ENCODE measurements around the gene CELF4. TPM values are rescaled to one million over a fixed set of nuclear protein-coding genes. Genes with fewer than 3 reads are reported as not detected.

The CELF4 gene
- total RNA-seq, 2 experiments from 2014 or later = not detected

GRCh38 chr18:37395631-37396030 is 170.0 kb downstream of the CELF4 start:
- peaks cover 3% of the 10 kb centered on the region for H3K4me1 Mint-ChIP-seq
- no peaks in the 10 kb centered on the region for H3K9me3 Mint-ChIP-seq
- no peaks in the 10 kb centered on the region for H3K36me3 Mint-ChIP-seq
- no peak overlapping the region for H3K4me3 Mint-ChIP-seq
- H3K27ac Mint-ChIP-seq = no peak overlapping the region
- DNase-seq = no peak
- peaks cover 29% of the 10 kb centered on the region for H3K27me3 Mint-ChIP-seq

- Mint-ChIP-seq H3K27ac (no peak overlapping the region), H3K9me3 (no peaks in the 10 kb centered on the region), H3K4me1 (peaks cover 3% of the 10 kb centered on the region), H3K36me3 (no peaks in the 10 kb centered on the region), H3K4me3 (peak overlapping the region; percentile 24), H3K27me3 (peaks cover 34% of the 10 kb centered on the region)
- no peak for DNase-seq
Measured at GRCh38 chr18:37395138-37395537, 170.5 kb downstream of the CELF4 start.

DNA sequence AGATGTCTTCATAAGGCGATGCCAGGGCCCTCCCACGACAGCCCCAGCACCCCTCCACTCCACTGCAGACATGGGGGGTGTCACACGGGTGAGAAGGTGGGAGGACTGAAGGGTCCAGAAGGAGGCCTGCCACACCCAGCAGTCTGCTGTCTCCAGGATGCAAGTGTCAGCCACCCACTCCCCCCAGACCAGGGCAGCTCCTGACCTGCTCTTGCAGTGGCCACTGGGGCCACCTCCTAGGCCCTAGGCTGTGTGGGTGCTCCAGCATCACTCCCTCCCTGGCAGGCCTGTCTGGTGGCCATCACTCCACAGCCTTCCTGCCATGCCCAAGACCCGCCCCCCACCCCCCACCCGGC is 171.0 kb downstream of the CELF4 start:
- DNase-seq = no peak
- peaks cover 34% of the 10 kb centered on the region for H3K27me3 Mint-ChIP-seq
- peaks cover 3% of the 10 kb centered on the region for H3K4me1 Mint-ChIP-seq
- no peaks in the 10 kb centered on the region for H3K9me3 Mint-ChIP-seq
- H3K27ac Mint-ChIP-seq = no peak overlapping the region
- H3K4me3 Mint-ChIP-seq = no peak overlapping the region
- H3K36me3 Mint-ChIP-seq = no peaks in the 10 kb centered on the region

DNA sequence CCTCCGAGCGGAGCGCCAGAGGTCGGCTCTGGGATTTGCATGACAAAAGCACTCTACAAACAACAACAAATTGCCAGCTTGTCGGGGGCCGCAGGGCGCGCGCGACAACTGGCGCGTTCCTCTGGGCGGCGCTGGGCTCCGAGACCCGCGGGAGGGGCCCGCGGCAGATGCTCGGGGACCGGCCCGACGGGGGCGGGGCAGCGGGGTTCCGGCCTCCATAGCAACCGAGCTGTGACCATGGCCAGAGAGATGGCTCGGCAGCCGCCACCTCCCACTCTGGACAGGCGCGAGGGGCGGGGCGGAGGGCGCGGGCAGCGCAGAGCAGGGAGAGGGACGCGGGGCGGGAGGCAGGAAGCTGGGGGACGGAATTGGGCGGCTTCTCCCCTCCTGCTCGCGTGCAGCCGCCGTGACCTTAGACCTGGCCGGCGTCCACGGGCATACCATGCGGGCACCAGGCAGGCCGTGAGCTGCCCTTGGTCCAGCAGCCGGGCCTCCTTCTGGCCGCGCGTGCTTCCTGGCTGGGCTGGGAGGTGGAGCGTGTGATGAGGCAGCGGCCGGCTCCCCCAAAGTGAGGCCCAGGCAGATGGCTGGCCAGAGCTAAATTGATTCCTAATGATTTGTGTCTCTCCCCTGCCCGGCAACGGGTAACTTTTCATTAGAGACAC is 171.5 kb downstream of the CELF4 start:
- Mint-ChIP-seq H3K27me3 (peaks cover 34% of the 10 kb centered on the region), H3K36me3 (no peaks in the 10 kb centered on the region), H3K4me1 (peaks cover 3% of the 10 kb centered on the region), H3K9me3 (no peaks in the 10 kb centered on the region), H3K4me3 (no peak overlapping the region), H3K27ac (no peak overlapping the region)
- DNase-seq = no peak

DNA sequence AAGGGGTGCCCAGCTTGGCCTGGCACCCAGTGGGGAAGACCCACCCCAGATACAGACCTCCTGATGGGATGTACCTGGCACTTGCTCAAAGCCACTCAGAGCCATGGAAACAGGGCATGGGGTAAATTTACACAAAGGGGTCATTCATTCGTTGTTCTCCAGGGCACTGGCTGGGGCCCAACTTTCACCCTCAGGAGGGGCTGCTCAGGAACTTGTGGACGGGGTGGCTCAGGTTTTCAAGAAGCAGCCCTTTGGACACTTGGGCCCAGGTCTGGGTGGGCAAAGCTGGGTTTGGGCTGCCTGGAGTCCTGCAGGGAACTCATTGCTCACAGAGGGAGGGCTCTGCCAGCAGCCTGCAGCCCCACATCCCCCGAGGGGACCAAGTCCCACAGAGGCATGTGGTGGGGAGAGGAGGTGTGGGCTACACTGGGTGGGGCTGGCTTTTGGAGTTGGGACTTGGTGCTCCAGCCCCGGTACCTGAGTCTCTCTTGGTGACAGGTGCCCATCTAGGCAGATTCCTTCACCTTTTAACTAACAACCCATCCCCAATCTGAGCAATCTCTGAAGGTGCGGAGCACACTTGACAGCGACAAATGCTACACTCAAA is 172.3 kb downstream of the CELF4 start:
- no peak for DNase-seq
- Mint-ChIP-seq H3K36me3 (no peaks in the 10 kb centered on the region), H3K9me3 (no peaks in the 10 kb centered on the region), H3K4me3 (no peak overlapping the region), H3K27me3 (peaks cover 34% of the 10 kb centered on the region), H3K27ac (no peak overlapping the region), H3K4me1 (peaks cover 3% of the 10 kb centered on the region)

- Mint-ChIP-seq H3K27ac (no peak overlapping the region), H3K27me3 (peaks cover 34% of the 10 kb centered on the region), H3K9me3 (no peaks in the 10 kb centered on the region), H3K4me3 (no peak overlapping the region), H3K36me3 (no peaks in the 10 kb centered on the region), H3K4me1 (peaks cover 3% of the 10 kb centered on the region)
- DNase-seq = no peak
Measured at GRCh38 chr18:37392648-37393047, 172.9 kb downstream of the CELF4 start.

- Mint-ChIP-seq H3K27ac (no peak overlapping the region), H3K4me1 (peaks cover 3% of the 10 kb centered on the region), H3K9me3 (no peaks in the 10 kb centered on the region), H3K36me3 (no peaks in the 10 kb centered on the region), H3K4me3 (no peak overlapping the region), H3K27me3 (peaks cover 34% of the 10 kb centered on the region)
- DNase-seq = no peak
Measured at GRCh38 chr18:37391698-37392548, 173.7 kb downstream of the CELF4 start.

DNA sequence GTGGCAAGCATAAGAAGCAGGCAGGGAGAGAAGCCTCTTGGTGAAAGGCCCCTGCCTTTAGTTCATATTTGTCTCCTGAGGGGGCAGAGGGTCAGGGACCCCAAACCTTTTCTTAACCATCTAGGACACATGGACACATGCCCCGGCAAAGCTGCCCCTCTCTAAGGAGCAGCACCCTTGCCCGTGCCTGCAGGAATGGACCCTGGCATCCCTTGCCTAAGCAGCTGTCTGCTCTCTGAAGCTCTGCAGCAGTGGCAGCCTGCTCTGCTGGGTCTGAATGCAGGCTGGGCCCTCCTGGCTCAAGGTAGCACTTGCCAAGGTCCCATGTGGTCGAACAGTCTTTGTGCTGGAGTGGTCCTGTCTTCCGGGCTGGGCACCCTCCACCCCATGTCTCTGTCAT is 174.4 kb downstream of the CELF4 start:
- Mint-ChIP-seq H3K27me3 (peaks cover 34% of the 10 kb centered on the region), H3K4me3 (no peak overlapping the region), H3K27ac (no peak overlapping the region), H3K4me1 (peaks cover 3% of the 10 kb centered on the region), H3K36me3 (no peaks in the 10 kb centered on the region), H3K9me3 (no peaks in the 10 kb centered on the region)
- DNase-seq = no peak

DNA sequence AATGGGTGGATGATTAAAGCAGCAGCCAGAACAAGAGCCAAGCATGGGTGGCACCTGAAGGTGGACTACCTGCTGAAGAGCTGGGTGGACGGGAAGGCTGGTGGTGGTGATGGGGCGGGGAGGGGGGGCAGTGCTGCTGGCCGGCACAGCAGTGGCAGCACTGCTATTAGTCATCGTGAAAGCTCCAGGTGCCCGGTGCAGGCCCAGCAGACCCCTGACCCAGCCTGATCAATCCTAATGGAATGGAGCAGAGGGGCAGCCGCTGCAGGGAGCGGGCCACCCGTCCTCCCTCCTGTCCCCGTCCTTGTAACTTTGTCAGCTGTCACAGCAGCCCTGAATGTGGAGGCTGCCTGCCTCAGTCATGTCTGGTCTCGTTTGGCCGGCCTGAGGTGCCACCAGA is 174.9 kb downstream of the CELF4 start:
- no peak for DNase-seq
- Mint-ChIP-seq H3K4me3 (no peak overlapping the region), H3K4me1 (peaks cover 3% of the 10 kb centered on the region), H3K36me3 (no peaks in the 10 kb centered on the region), H3K27ac (no peak overlapping the region), H3K27me3 (peaks cover 34% of the 10 kb centered on the region), H3K9me3 (no peaks in the 10 kb centered on the region)

DNA sequence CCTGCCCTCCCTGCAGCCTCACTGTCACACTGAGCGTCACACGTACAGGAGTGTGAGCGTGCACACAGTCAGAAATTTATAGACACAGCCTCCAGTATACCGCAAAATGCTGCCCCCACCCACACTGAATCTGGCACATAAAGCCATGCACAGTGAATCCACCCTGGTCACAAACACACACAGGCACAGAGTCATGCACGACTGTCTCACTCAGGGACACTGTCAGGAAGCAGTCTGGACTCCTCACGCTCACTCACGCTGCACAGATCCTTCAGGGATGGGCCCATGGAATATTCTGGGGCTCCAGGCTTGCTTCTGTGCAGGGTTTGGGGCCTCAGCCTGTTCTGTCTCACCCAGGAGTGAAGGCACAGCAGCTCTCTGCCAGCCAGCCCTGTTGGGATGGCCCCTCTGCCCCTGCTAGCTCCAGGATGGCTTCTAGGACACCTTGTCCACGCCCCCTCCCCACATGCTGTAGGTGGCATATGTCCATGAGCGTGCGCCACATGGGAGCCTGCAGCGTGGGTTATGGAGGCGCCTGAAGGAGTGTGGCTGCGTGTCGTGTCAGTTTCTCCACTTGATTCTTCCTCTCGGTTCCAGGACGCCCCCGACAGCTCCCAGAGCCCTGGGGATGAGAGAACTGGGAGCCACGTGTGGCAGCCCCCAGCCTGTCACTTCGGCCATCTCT is 175.8 kb downstream of the CELF4 start:
- H3K4me3 Mint-ChIP-seq = no peak overlapping the region
- peaks cover 28% of the 10 kb centered on the region for H3K27me3 Mint-ChIP-seq
- peaks cover under 1% of the 10 kb centered on the region for H3K4me1 Mint-ChIP-seq
- no peaks in the 10 kb centered on the region for H3K36me3 Mint-ChIP-seq
- no peak for DNase-seq
- H3K9me3 Mint-ChIP-seq = no peaks in the 10 kb centered on the region
- H3K27ac Mint-ChIP-seq = no peak overlapping the region

GRCh38 chr18:37389041-37389440 is 176.6 kb downstream of the CELF4 start:
- H3K9me3 Mint-ChIP-seq = no peaks in the 10 kb centered on the region
- H3K27ac Mint-ChIP-seq = no peak overlapping the region
- no peak for DNase-seq
- H3K4me1 Mint-ChIP-seq = no peaks in the 10 kb centered on the region
- no peaks in the 10 kb centered on the region for H3K36me3 Mint-ChIP-seq
- no peak overlapping the region for H3K4me3 Mint-ChIP-seq
- H3K27me3 Mint-ChIP-seq = peaks cover 23% of the 10 kb centered on the region

GRCh38 chr18:37388413-37388812 is 177.2 kb downstream of the CELF4 start:
- Mint-ChIP-seq H3K27me3 (peaks cover 22% of the 10 kb centered on the region), H3K4me3 (no peak overlapping the region), H3K4me1 (no peaks in the 10 kb centered on the region), H3K9me3 (no peaks in the 10 kb centered on the region), H3K27ac (no peak overlapping the region), H3K36me3 (no peaks in the 10 kb centered on the region)
- no peak for DNase-seq

- Mint-ChIP-seq H3K27ac (no peak overlapping the region), H3K27me3 (peaks cover 10% of the 10 kb centered on the region), H3K4me1 (no peaks in the 10 kb centered on the region), H3K9me3 (no peaks in the 10 kb centered on the region), H3K36me3 (no peaks in the 10 kb centered on the region), H3K4me3 (no peak overlapping the region)
- DNase-seq = no peak
Measured at GRCh38 chr18:37385846-37386778, 179.5 kb downstream of the CELF4 start.

- Mint-ChIP-seq H3K4me1 (no peaks in the 10 kb centered on the region), H3K27ac (no peak overlapping the region)
- no peak for DNase-seq
Measured at GRCh38 chr18:37383846-37384595, 181.6 kb downstream of the CELF4 start.

More at GRCh38 chr18:37383846-37384595, 181.6 kb downstream of the CELF4 start:
- Mint-ChIP-seq H3K4me3 (no peak overlapping the region), H3K9me3 (no peaks in the 10 kb centered on the region), H3K36me3 (no peaks in the 10 kb centered on the region), H3K27me3 (peaks cover 6% of the 10 kb centered on the region)
